Naive B cell (primary cell): ENCODE measurements around the gene HK1. TPM values are rescaled to one million over a fixed set of nuclear protein-coding genes. Genes with fewer than 3 reads are reported as not detected.

ENCODE experiments used
- ATAC-seq, 2 donors: fragments of 150-1000 bp; cut with Tn5 transposase; 2 replicates each; pipeline ENCODE4 v1.10.0; 2021; ENCODE audit warnings: low read depth in 2 of 2, mild to moderate bottlenecking in 2 of 2, moderate library complexity in 2 of 2
- DNase-seq: peaks from one replicate; pipeline ENCODE4 v3.0.0; 2022
- H3K27ac Mint-ChIP-seq, 6 donors: one replicate each; pipeline ENCODE4 v1.8.0; 2020 to 2022; ENCODE audit warnings: mild to moderate bottlenecking in 6 of 6, mixed read lengths in 6 of 6, moderate library complexity in 5 of 6, inconsistent platforms in 2 of 6
- H3K27me3 Mint-ChIP-seq, 3 donors: one replicate each; pipeline ENCODE4 v1.8.0; 2021 to 2022; ENCODE audit warnings: mixed read lengths in 3 of 3, mild to moderate bottlenecking in 1 of 3
- H3K36me3 Mint-ChIP-seq, 2 donors: one replicate each; pipeline ENCODE4 v1.8.0; 2020 to 2022; ENCODE audit warnings: mixed read lengths in 2 of 2, inconsistent platforms in 1 of 2, mild to moderate bottlenecking in 1 of 2
- H3K4me1 Mint-ChIP-seq, 3 donors: one replicate each; pipeline ENCODE4 v1.8.0; 2020 to 2022; ENCODE audit warnings: mixed read lengths in 3 of 3, inconsistent platforms in 1 of 3, mild to moderate bottlenecking in 1 of 3, moderate library complexity in 1 of 3
- H3K4me3 Mint-ChIP-seq, 8 donors: one replicate each; pipeline ENCODE4 v1.8.0; 2020 to 2022; ENCODE audit warnings: mild to moderate bottlenecking in 8 of 8, mixed read lengths in 8 of 8, moderate library complexity in 8 of 8, inconsistent platforms in 2 of 8
- H3K9me3 Mint-ChIP-seq, 7 donors: one replicate each; pipeline ENCODE4 v1.8.0; 2020 to 2022; ENCODE audit warnings: mixed read lengths in 7 of 7, mild to moderate bottlenecking in 5 of 7, inconsistent platforms in 2 of 7, moderate library complexity in 1 of 7
- polyA plus RNA-seq, 6 donors: library from polyadenylated mRNA; unstranded; fragments of 300-500 nt; fragmentation: Illumina TruSeq; gene quantifications; one replicate each; pipeline ENCODE4 v1.2.3, GENCODE V29; 2021; ENCODE audit warnings: low read depth in 6 of 6

HK1 gene
- polyA plus RNA-seq, 6 donors from 2014 or later = 45.7 to 71.0 (median 59.3) TPM

DNA sequence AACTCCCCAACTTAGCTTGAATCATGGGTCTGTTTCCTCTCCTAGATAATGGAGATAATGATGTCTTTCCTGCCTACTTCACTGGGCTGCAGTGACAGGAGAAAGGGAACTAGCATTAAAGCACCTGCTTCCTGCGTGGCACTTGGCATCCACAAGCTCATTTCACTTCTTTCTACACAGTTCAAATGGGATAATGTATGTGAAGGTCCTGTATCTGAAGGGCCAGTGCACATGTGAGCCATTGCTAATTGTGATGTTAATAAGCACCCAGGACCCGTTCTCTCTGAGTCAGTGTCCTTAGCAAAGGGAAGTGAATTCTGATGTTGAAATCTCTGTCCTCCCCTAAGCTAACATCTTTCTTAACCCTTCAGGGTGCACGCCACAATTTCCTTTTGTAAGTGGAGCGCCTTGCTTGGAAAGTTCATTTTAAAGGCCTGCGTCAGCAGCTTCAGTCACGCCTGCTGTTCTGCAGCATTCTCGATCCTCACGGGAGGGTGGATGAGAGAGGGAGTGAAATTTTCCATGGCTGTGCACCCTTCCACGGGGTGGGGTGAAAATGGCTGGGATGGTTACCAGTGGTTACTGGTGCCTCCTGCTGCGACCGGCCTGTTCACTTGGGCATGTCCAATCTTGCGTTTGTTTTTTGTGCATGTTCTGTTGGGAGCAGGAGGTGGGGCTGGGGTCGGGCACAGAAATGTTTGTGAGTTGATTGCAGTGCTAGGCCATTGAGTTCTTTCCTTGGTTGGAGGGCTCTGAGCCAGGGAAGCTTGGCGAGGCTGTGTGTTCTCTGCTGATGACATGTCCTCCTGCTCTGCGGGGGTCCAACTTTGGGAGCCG is 59.2 kb downstream of the HK1 start:
- DNase-seq (no peak), ATAC-seq (peak; percentile 23 to 40)
- H3K36me3 Mint-ChIP-seq = no peaks in the 10 kb centered on the region
- peak overlapping the region in 1 of 8 donors; percentile 61 for H3K4me3 Mint-ChIP-seq
- peaks cover 50 to 69% (median 61%) of the 10 kb centered on the region in 3 donors for H3K4me1 Mint-ChIP-seq
- no peaks in the 10 kb centered on the region for H3K27me3 Mint-ChIP-seq
- no peaks in the 10 kb centered on the region for H3K9me3 Mint-ChIP-seq
- peak overlapping the region in 3 of 6 donors; percentile 54 to 70 (median 70) for H3K27ac Mint-ChIP-seq

DNA sequence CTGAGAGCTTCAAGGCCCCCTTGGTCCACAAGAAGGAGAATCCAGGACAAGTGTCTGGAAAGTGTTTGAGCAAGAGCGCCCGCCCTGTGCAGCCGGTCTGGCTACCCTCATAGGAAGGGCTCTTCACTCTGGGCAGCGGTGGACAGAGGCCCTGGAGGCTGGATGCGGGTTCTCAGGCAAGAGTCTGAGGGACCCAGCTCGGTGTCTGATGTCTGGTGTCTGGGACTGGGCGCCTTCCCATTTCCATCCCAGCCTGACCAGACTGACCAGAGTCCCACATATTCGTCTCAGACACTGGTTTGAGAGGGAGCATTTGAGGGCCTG is 59.8 kb downstream of the HK1 start:
- Mint-ChIP-seq H3K36me3 (no peaks in the 10 kb centered on the region), H3K9me3 (no peaks in the 10 kb centered on the region), H3K4me1 (peaks cover 54 to 72% (median 67%) of the 10 kb centered on the region in 3 donors), H3K4me3 (peak overlapping the region in 1 of 8 donors; percentile 61), H3K27ac (peak overlapping the region in 2 of 6 donors; percentile 29 to 90), H3K27me3 (no peaks in the 10 kb centered on the region)
- no peak for DNase-seq
- no peak for ATAC-seq

DNA sequence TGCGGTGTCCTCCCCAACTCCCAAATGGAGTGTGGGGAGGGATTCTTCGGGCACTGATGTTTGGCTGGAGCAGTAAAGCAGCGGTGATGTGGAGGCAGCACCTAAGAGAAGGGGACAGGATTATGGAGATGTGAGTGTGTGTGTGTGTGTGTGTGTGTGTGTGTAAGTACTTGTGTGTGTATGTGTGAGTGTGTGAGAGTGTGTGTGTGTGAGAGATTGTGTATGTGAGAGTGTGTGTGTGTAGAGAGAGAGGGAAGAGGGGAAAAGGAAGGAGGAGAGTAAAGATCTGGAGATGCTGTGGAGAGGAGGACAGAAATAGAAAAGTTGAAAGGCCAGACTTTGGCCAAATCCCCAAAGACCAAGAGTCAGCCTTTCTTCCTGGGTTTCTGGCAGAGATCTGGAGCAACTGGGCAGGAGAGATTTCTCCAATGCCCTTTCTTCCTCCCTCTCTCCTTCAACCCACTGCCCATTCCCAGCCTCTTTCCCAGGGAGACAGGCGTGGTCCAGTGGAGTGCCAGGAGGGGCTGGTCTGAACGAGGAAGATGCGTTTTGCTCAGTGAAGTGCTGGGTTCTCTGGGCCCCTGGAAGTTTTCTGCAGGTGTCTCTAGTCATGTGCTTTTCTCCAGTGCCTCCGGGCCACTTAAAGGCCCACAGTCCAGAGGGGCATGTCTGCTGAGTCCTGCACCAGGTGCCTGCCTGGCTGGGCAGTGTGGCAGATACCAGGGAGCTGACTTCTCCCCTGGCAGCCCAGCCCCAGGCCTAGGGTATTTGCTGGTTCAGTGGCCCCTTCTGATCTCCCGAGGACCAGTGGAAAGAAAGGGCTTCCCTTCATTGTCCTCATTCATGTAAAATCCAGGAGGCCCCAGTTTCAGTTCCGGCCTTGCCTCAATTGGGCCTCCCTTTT is 60.5 kb downstream of the HK1 start:
- ATAC-seq (no peak), DNase-seq (no peak)
- H3K27me3 Mint-ChIP-seq = no peaks in the 10 kb centered on the region
- no peaks in the 10 kb centered on the region for H3K36me3 Mint-ChIP-seq
- peak overlapping the region in 1 of 8 donors; percentile 63 for H3K4me3 Mint-ChIP-seq
- H3K4me1 Mint-ChIP-seq = peaks cover 61 to 74% (median 73%) of the 10 kb centered on the region in 3 donors
- H3K27ac Mint-ChIP-seq = peak overlapping the region in 4 of 6 donors; percentile 29 to 90 (median 65)
- no peaks in the 10 kb centered on the region for H3K9me3 Mint-ChIP-seq

DNA sequence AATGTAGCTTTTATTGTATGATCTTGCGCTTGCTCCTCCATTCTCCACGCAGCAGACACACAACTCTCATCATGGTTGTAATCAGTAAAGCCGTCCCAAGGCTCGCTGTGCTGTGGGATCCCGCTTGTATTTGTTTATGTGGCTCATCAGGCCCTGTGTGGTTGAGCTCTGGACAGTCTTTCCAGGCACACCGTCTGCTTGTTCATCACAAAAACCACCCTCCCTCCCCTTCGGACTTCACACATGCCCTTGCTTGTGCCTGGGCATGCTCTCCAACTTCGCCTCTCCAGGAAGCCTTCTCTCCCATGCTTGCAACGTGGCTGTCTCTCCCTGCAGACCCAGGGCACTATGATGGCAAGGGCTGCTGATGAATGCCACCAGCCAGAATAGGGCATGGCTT is 62.4 kb downstream of the HK1 start:
- ATAC-seq (no peak), DNase-seq (no peak)
- Mint-ChIP-seq H3K4me1 (peaks cover 62 to 76% (median 76%) of the 10 kb centered on the region in 3 donors), H3K27me3 (no peaks in the 10 kb centered on the region), H3K36me3 (no peaks in the 10 kb centered on the region), H3K4me3 (no peak overlapping the region), H3K9me3 (no peaks in the 10 kb centered on the region), H3K27ac (peak overlapping the region in 1 of 6 donors; percentile 36)

DNA sequence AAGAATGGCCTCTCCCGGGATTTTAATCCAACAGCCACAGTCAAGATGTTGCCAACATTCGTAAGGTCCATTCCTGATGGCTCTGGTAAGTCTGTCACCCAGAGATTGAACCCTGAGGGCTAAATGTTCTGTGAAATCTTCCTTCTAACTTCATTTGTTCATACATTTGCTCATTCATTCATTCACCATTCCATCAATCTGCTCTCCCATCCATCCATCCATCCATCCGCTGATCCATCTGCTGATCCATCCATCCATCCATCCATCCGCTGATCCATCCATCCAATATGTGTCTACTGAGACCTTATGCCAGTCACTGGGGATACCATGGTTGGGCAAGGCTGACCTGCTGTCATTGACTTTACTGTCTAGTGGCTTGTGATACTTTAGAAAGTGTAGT is 65.6 kb downstream of the HK1 start:
- ATAC-seq (no peak), DNase-seq (no peak)
- no peaks in the 10 kb centered on the region for H3K9me3 Mint-ChIP-seq
- H3K4me3 Mint-ChIP-seq = peak overlapping the region in 5 of 8 donors; percentile 39 to 83 (median 72)
- H3K4me1 Mint-ChIP-seq = peaks cover 64 to 81% (median 78%) of the 10 kb centered on the region in 3 donors
- H3K27me3 Mint-ChIP-seq = no peaks in the 10 kb centered on the region
- H3K27ac Mint-ChIP-seq = peak overlapping the region; percentile 17 to 93 (median 90)
- H3K36me3 Mint-ChIP-seq = no peaks in the 10 kb centered on the region

DNA sequence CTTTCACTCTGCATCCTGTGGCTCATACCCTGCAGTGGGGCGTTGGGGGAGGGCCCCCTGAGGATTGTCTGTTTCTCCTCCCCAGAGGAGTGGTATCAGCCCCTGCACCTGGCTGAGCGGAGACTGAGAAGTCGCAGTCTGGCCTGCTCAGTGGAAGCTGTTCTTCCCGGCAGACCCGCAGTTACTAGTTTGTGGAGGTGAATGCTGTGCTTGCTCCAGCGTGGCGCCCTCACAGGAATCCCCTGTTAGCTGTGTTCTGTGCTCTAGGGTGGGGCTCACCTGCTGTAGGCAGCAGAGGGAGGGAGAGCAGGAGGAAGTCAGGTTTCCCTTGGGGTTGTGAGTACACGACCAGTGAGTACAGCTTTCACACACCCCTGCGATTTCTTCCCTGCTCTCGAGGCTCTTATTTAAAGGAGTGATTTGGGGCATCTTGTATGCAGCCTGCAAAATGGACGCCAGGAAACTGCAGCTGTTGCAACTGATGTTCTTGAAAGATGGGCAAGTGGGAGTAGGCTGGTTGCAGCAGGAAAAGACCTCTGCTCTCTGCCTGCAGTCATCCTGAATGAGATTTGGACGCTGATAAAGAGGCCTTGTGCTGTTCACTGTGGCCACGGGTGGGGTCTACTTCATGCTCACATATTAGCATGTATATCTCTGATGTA is 66.4 kb downstream of the HK1 start:
- Mint-ChIP-seq H3K27me3 (no peaks in the 10 kb centered on the region), H3K4me3 (peak overlapping the region; percentile 57 to 87 (median 77)), H3K4me1 (peaks cover 65 to 83% (median 76%) of the 10 kb centered on the region in 3 donors), H3K36me3 (no peaks in the 10 kb centered on the region), H3K27ac (peak overlapping the region; percentile 79 to 96 (median 90)), H3K9me3 (no peaks in the 10 kb centered on the region)
- ATAC-seq (peak; percentile 88 to 89), DNase-seq (peak; percentile 56)

DNA sequence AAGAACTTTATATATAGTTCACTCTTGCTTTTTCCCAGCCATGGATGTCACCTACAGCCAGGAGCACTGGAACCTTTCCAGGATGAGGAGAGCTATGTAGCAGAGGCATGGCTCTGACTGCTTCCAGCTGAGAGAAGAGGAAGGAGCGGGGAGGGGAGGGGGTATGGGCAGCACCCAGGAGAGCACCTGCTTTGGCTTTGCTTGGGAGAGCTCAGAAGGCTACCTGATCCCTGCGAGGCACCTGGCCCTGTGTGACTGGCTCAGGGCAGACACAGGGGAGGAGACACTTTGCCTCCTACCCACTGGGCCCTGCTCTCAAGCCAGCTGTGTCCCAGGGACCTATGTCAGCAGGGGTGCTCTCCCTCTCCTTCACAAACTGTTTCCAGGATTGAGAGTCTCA is 67.1 kb downstream of the HK1 start:
- H3K4me3 Mint-ChIP-seq = peak overlapping the region; percentile 57 to 87 (median 77)
- no peak for DNase-seq
- peak; percentile 12 to 16 for ATAC-seq

DNA sequence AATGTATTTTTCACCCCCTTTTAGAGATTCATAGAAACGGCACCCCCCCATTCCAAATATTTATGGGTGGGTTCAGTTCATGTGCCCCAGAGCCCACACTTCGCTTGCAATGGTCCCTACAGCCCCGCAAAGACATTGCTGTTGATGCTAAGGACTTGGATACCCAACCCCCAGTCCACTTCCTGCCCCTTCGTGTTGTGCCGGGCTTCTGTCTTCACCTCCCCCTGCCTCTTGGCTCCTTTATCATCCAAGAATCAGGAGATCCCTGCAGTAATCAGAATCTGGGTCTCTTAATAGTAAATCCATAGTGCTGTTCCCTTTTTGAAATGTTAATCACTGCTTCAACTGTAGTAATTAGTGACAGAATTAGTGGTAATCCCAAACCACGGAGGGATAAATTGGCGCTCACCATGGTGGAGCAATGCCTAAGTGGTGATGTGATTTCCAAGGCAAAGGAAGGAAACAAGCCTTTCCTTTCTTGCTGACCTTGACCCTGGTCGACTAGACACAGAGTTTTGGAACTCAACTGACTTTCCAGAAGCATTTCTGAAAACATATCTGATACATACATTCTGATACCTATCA is 67.7 kb downstream of the HK1 start:
- peaks cover 61 to 86% (median 78%) of the 10 kb centered on the region in 3 donors for H3K4me1 Mint-ChIP-seq

More for the DNA sequence above, 67.1 kb downstream of the HK1 start:
- Mint-ChIP-seq H3K4me1 (peaks cover 66 to 89% (median 78%) of the 10 kb centered on the region in 3 donors), H3K27me3 (no peaks in the 10 kb centered on the region), H3K9me3 (no peaks in the 10 kb centered on the region), H3K36me3 (no peaks in the 10 kb centered on the region), H3K27ac (peak overlapping the region; percentile 90 to 96 (median 92))

DNA sequence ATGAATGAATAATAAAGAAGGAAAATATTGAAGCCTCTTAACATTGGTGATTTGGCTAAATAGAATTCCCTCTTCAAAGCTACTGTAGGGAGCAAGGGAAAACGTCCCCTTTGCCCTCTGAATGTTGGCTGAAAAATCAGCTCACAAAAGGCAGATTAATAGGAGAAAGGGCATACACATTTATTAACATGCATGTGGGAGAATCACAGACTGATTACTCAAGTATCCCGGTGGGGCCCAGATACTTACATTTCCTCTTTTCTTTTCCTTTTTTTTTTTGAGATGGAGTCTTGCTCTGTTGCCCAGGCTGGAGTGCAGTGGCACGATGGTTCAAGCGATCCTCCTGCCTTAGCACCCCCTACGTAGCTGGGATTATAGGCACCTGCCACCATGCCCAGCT is 68.5 kb downstream of the HK1 start:
- DNase-seq (no peak), ATAC-seq (no peak)
- H3K9me3 Mint-ChIP-seq = no peaks in the 10 kb centered on the region
- no peaks in the 10 kb centered on the region for H3K27me3 Mint-ChIP-seq
- H3K4me1 Mint-ChIP-seq = peaks cover 61 to 82% (median 74%) of the 10 kb centered on the region in 3 donors
- no peaks in the 10 kb centered on the region for H3K36me3 Mint-ChIP-seq
- peak overlapping the region in 5 of 6 donors; percentile 27 to 91 (median 71) for H3K27ac Mint-ChIP-seq
- H3K4me3 Mint-ChIP-seq = peak overlapping the region in 3 of 8 donors; percentile 3 to 29 (median 9)

More for the DNA sequence above, 67.7 kb downstream of the HK1 start:
- ATAC-seq = no peak
- Mint-ChIP-seq H3K36me3 (no peaks in the 10 kb centered on the region), H3K27me3 (no peaks in the 10 kb centered on the region), H3K4me3 (peak overlapping the region in 7 of 8 donors; percentile 2 to 87 (median 51)), H3K9me3 (no peaks in the 10 kb centered on the region), H3K27ac (peak overlapping the region; percentile 49 to 96 (median 92))
- DNase-seq = no peak

DNA sequence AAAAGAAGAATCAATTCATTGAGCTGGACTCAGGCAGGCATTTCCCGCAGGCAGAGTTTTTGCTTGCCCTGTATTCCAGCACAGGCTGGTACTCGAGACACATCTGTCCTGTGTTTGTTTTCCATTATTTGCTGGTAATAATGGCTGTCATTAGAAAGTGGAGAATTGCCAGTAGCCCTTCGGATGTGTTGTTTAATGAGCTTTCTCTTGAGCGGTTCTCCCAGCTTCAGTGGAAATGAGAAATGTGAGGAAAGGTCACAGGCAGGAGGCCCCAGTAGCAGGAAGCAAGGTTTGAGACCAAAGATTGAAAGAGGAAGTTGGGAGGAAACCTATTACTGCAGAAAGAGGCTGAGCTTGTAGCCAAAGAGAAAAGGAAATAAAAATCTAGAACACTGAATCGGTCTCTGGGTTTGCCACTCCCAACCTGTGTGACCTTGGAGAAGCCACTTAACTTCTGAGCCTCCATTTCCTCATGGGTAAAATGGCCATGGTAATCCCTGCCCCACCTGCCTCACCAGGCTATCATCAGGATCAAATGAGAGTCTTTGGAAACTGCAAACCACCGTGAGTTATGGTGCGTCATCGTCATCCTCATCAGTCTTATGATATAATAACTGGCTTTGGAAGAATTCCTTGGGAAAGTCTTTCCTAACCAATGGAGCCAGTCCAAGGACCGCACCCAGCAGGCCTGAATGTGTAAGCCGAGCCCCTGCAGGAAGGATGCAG is 70.7 kb downstream of the HK1 start:
- DNase-seq = peak; percentile 39
- Mint-ChIP-seq H3K4me1 (peaks cover 43 to 62% (median 56%) of the 10 kb centered on the region in 3 donors), H3K27me3 (no peaks in the 10 kb centered on the region), H3K4me3 (peak overlapping the region in 7 of 8 donors; percentile 70 to 88 (median 76)), H3K9me3 (no peaks in the 10 kb centered on the region), H3K36me3 (no peaks in the 10 kb centered on the region), H3K27ac (peak overlapping the region; percentile 72 to 95 (median 90))
- peak; percentile 28 to 32 for ATAC-seq

DNA sequence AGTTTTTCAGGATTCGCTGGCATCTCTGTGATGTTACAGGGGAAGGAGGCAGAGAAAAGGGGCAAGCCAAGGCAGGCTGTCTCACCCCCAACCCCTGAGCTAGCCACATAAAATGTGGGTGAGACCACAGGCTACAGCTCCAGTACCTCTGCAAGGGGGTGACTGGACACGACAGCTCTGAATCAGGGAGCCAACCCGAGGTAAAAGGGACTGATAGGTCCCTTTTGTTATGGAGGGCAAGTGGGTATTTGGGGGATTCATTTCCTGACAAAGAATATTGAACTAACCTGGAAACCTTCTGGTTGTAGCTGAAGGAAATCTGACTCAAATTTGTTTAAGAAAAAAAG is 71.2 kb downstream of the HK1 start:
- ATAC-seq = no peak
- H3K4me1 Mint-ChIP-seq = peaks cover 41 to 60% (median 55%) of the 10 kb centered on the region in 3 donors
- no peaks in the 10 kb centered on the region for H3K27me3 Mint-ChIP-seq
- no peak for DNase-seq
- no peaks in the 10 kb centered on the region for H3K36me3 Mint-ChIP-seq
- H3K9me3 Mint-ChIP-seq = no peaks in the 10 kb centered on the region
- H3K27ac Mint-ChIP-seq = peak overlapping the region; percentile 76 to 95 (median 90)
- H3K4me3 Mint-ChIP-seq = peak overlapping the region in 3 of 8 donors; percentile 25 to 83 (median 81)

DNA sequence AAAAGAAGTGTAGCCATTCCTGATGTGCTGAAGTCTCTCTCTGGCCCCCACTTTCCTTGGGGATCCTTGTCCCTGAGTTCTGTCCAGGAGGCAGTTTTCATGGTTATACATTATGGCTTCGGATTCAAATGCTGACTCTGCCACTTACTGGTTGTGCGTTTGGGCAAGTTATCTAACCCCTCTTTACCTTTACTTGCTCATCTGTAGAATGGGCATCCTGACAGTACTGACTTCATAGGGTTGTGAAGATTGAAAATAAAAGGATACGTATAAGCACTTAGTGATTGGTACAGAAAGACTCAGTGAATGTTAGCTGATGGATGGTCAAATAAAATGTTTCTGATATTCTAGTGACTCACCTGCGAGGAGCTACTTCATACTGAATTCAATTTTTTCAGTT is 73.3 kb downstream of the HK1 start:
- H3K9me3 Mint-ChIP-seq = no peaks in the 10 kb centered on the region
- peak overlapping the region in 1 of 8 donors; percentile 25 for H3K4me3 Mint-ChIP-seq
- peaks cover 25 to 41% (median 37%) of the 10 kb centered on the region in 3 donors for H3K4me1 Mint-ChIP-seq
- H3K27me3 Mint-ChIP-seq = no peaks in the 10 kb centered on the region
- no peaks in the 10 kb centered on the region for H3K36me3 Mint-ChIP-seq
- ATAC-seq = no peak
- no peak overlapping the region for H3K27ac Mint-ChIP-seq
- no peak for DNase-seq
